Neural progenitor cell (in vitro differentiated cells): ENCODE data around the gene RBM17. TPM values are rescaled to one million over a fixed set of nuclear protein-coding genes. Genes with fewer than 3 reads are reported as not detected.

Experiments used
- DNase-seq: peaks from one replicate; pipeline ENCODE4 v3.0.0-alpha.2; 2016; ENCODE audit warnings: low spot score
- H2AFZ ChIP-seq: fragments of 200-600 bp; sonication (generic); replicated peaks from 2 replicates; pipeline ENCODE4 v1.6.1; 2016; ENCODE audit warnings: antibody characterized with exemption
- H3F3A ChIP-seq: fragments of 200-600 bp; sonication (generic); 2 replicates; pipeline ENCODE4 v1.6.1; 2016; ENCODE audit warnings: antibody characterized with exemption, low read depth
- H3K27ac ChIP-seq: fragments of 200-600 bp; sonication (generic); 2 replicates; pipeline ENCODE4 v1.5.1; 2016; ENCODE audit warnings: mild to moderate bottlenecking
- H3K27me3 ChIP-seq: fragments of 200-600 bp; sonication (generic); 2 replicates; pipeline ENCODE4 v1.6.1; 2016; ENCODE audit warnings: mild to moderate bottlenecking, moderate library complexity
- H3K36me3 ChIP-seq: fragments of 200-600 bp; sonication (generic); 2 replicates; pipeline ENCODE4 v1.5.1; 2016
- H3K4me1 ChIP-seq: fragments of 200-600 bp; sonication (generic); 2 replicates; pipeline ENCODE4 v1.6.1; 2016; ENCODE audit warnings: mixed run types
- H3K4me2 ChIP-seq: fragments of 200-600 bp; sonication (generic); 2 replicates; pipeline ENCODE4 v1.6.1; 2016
- H3K4me3 ChIP-seq: fragments of 200-600 bp; sonication (generic); 2 replicates; pipeline ENCODE4 v1.5.1; 2016
- H3K79me2 ChIP-seq: fragments of 200-600 bp; sonication (generic); 2 replicates; pipeline ENCODE4 v1.6.1; 2016; ENCODE audit warnings: low read depth
- H3K9ac ChIP-seq: fragments of 200-600 bp; sonication (generic); 2 replicates; pipeline ENCODE4 v1.6.1; 2016
- H3K9me3 ChIP-seq: fragments of 200-600 bp; sonication (generic); 2 replicates; pipeline ENCODE4 v1.5.1; 2016; ENCODE audit warnings: low read depth
- H4K20me1 ChIP-seq: fragments of 200-600 bp; sonication (generic); 2 replicates; pipeline ENCODE4 v1.6.1; 2016; ENCODE audit warnings: low read depth
- H3K27ac Mint-ChIP-seq: 3 replicates; pipeline ENCODE4 v1.8.0; 2021; ENCODE audit warnings: mixed read lengths
- H3K27me3 Mint-ChIP-seq: 2 replicates; pipeline ENCODE4 v1.8.0; 2022; ENCODE audit warnings: low read depth, mild to moderate bottlenecking, inconsistent platforms, moderate library complexity, mixed read lengths; ENCODE audit not compliant: insufficient read depth
- H3K36me3 Mint-ChIP-seq: 3 replicates; pipeline ENCODE4 v1.8.0; 2021; ENCODE audit warnings: mixed read lengths
- H3K4me1 Mint-ChIP-seq: 3 replicates; pipeline ENCODE4 v1.8.0; 2021; ENCODE audit warnings: mixed read lengths
- H3K4me3 Mint-ChIP-seq: 3 replicates; pipeline ENCODE4 v1.8.0; 2021; ENCODE audit warnings: mild to moderate bottlenecking, moderate library complexity, mixed read lengths
- H3K9me3 Mint-ChIP-seq: 3 replicates; pipeline ENCODE4 v1.8.0; 2020; ENCODE audit warnings: mixed read lengths
- EZH2 ChIP-seq: fragments of 200-600 bp; sonication (generic); IDR thresholded peaks from 2 replicates; pipeline ENCODE4 v1.6.1; 2017; ENCODE audit warnings: antibody characterized with exemption, mild to moderate bottlenecking, moderate library complexity
- EZH2phosphoT487 ChIP-seq: fragments of 200-600 bp; sonication (generic); IDR thresholded peaks from 2 replicates; pipeline ENCODE4 v1.6.1; 2017; ENCODE audit warnings: antibody characterized with exemption
- total RNA-seq: library from RNA; depleted of rRNA; stranded (reverse); fragments of >200 nt; gene quantifications from 2 replicates; pipeline ENCODE4 v1.2.3, GENCODE V29; 2015; ENCODE audit warnings: low replicate concordance
- TF ChIP-seq, protein P1 (sequence below): fragments of 200-600 bp; sonication (generic); IDR thresholded peaks from 2 replicates; pipeline ENCODE4 v1.5.1; 2017; ENCODE audit warnings: antibody characterized with exemption, mild to moderate bottlenecking

RBM17 gene
- total RNA-seq, 1 donor from 2014 or later, result 73.6 TPM

DNA sequence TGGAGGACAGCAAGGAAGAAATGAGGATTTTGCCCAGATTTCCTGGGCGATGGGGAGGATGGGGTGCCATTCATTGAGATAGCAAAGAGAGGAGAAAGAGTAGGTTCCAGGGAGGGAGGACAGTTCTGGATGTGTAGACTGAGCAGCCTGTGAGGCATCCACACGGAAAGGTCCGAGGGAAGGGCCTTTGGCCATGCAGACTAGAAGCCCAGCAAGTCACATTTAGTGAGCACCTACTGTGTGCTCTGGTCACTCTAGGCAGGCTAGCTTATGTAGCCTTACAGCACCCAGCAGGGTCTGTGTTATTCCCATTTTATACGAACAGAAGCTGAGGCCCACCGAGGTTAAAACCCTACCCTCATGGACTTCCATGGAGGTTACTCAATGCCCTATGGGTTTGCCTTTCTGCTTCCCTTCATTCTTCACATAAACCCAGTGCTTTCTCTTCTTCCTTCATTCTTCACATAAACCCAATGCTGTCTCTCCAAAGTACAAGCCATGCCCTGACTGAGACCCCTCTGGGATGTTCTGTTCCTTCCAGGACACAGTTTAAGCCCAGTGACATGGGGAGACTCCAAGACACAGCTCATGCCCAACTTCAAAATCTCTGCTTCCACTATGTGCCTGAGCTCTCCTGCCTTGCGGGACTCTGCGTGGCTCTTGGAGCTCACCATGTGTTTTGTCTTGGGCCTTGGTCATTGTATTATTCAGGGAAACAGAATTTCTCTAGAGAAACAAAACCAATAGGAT is 40.4 kb upstream of the RBM17 start:
- Mint-ChIP-seq H3K27ac (no peak overlapping the region), H3K9me3 (no peaks in the 10 kb centered on the region), H3K36me3 (no peaks in the 10 kb centered on the region), H3K4me3 (no peak overlapping the region), H3K27me3 (peaks cover 7% of the 10 kb centered on the region), H3K4me1 (peaks cover 6% of the 10 kb centered on the region)
- Histone ChIP-seq H3K9me3 (no peaks in the 10 kb centered on the region), H3K27ac (no peak overlapping the region), H3K79me2 (no peaks in the 10 kb centered on the region), H3K4me2 (no peak overlapping the region), H2AFZ (no peak overlapping the region), H3K4me3 (no peak overlapping the region), H3K4me1 (no peaks in the 10 kb centered on the region), H3K9ac (no peak overlapping the region), H3K36me3 (no peaks in the 10 kb centered on the region), H4K20me1 (no peaks in the 10 kb centered on the region), H3F3A (no peaks in the 10 kb centered on the region), H3K27me3 (no peaks in the 10 kb centered on the region)
- TF ChIP-seq, protein P1, sequence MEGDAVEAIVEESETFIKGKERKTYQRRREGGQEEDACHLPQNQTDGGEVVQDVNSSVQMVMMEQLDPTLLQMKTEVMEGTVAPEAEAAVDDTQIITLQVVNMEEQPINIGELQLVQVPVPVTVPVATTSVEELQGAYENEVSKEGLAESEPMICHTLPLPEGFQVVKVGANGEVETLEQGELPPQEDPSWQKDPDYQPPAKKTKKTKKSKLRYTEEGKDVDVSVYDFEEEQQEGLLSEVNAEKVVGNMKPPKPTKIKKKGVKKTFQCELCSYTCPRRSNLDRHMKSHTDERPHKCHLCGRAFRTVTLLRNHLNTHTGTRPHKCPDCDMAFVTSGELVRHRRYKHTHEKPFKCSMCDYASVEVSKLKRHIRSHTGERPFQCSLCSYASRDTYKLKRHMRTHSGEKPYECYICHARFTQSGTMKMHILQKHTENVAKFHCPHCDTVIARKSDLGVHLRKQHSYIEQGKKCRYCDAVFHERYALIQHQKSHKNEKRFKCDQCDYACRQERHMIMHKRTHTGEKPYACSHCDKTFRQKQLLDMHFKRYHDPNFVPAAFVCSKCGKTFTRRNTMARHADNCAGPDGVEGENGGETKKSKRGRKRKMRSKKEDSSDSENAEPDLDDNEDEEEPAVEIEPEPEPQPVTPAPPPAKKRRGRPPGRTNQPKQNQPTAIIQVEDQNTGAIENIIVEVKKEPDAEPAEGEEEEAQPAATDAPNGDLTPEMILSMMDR, result no peak
- no peak for TF ChIP-seq EZH2phosphoT487
- TF ChIP-seq EZH2, result no peak
- no peak for DNase-seq

DNA sequence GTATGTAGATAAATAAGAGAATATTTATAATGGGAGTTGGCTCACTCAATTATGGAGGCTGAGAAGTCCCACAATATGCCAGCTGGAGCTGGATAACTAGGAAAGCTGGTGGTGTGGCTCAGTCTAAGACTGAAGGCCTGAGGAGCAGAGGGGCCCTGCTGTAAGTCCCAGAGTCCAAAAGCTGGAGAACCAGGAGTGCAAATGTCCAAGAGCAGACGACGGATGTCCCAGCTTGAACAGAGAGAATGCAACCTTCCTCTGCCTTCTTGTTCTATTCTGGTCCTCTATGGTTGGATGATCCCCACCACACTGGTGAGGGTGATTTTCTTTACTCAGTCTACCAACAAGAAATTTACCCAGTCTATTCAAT is 39.8 kb upstream of the RBM17 start:
- Histone ChIP-seq H3K79me2 (no peaks in the 10 kb centered on the region), H3K4me2 (no peak overlapping the region), H3K4me3 (no peak overlapping the region), H3K27me3 (no peaks in the 10 kb centered on the region), H2AFZ (no peak overlapping the region), H3K4me1 (no peaks in the 10 kb centered on the region), H3K36me3 (no peaks in the 10 kb centered on the region), H3K9ac (no peak overlapping the region), H3K9me3 (no peaks in the 10 kb centered on the region), H3F3A (no peaks in the 10 kb centered on the region), H4K20me1 (no peaks in the 10 kb centered on the region), H3K27ac (no peak overlapping the region)
- H3K4me3 Mint-ChIP-seq, result no peak overlapping the region
- H3K27ac Mint-ChIP-seq, result no peak overlapping the region
- H3K36me3 Mint-ChIP-seq, result no peaks in the 10 kb centered on the region
- no peak for TF ChIP-seq EZH2
- no peak for TF ChIP-seq EZH2phosphoT487
- TF ChIP-seq, protein P1, result no peak
- H3K9me3 Mint-ChIP-seq, result no peaks in the 10 kb centered on the region
- H3K4me1 Mint-ChIP-seq, result peaks cover 5% of the 10 kb centered on the region
- no peak for DNase-seq
- peaks cover 10% of the 10 kb centered on the region for H3K27me3 Mint-ChIP-seq

DNA sequence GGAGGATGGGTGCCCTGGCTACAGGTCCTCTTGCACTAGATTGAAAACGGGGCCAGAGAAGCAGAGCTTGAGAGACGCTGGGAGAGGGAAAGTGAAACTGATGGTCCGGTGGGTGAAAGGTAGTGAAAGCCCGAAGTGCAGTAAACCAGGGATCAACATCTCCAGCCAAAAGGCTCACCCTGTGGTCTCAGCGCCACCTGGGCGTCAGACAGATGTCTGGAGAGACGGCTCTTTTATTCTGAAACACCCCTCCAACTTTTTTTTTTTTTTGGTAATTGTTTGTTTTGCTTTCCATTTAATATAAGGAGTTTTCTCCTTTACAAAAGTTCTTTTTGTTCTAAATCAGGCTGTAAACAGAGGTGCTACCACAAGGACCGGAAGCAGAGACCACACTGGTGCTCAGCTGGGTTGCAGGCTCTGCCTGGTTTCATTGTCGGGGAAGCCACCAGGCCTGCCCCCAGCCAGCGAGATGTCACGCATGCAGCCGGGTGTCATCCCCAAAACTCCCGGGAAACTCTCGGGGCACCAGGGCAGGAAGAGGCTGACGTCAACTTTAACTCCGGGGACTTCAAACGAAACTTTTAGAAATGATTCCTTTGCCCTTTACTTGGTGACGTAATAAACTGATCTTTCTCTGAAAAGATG is 37.9 kb upstream of the RBM17 start:
- no peak for TF ChIP-seq EZH2phosphoT487
- TF ChIP-seq, protein P1, result peak; percentile 17
- TF ChIP-seq EZH2, result no peak
- peaks cover 10% of the 10 kb centered on the region for H3K27me3 Mint-ChIP-seq
- no peak overlapping the region for H3K4me3 Mint-ChIP-seq
- Histone ChIP-seq H2AFZ (peak overlapping the region; percentile 50), H3K36me3 (no peaks in the 10 kb centered on the region), H3F3A (no peaks in the 10 kb centered on the region), H4K20me1 (no peaks in the 10 kb centered on the region), H3K4me2 (no peak overlapping the region), H3K9me3 (no peaks in the 10 kb centered on the region), H3K4me1 (no peaks in the 10 kb centered on the region), H3K9ac (no peak overlapping the region), H3K27ac (no peak overlapping the region), H3K79me2 (no peaks in the 10 kb centered on the region), H3K27me3 (no peaks in the 10 kb centered on the region), H3K4me3 (no peak overlapping the region)
- no peaks in the 10 kb centered on the region for H3K9me3 Mint-ChIP-seq
- no peaks in the 10 kb centered on the region for H3K4me1 Mint-ChIP-seq
- H3K27ac Mint-ChIP-seq, result no peak overlapping the region
- no peaks in the 10 kb centered on the region for H3K36me3 Mint-ChIP-seq
- DNase-seq, result no peak
